NK-92 treated with Interleukin-12 subunit alpha and Interleukin-12 subunit beta, amount 100 ng/mL, for 24 hours (cell line): ENCODE measurements around the gene HOXB6.

Experiments used
- DNase-seq: peaks from one replicate; lab custom pipeline; 2025; lab: John Stamatoyannopoulos, UW

Gene HOXB6

GRCh38 chr17:48634493-48635208 lies 29.9 kb upstream of the HOXB6 start:
- DNase-seq = no peak

- no peak for DNase-seq
Observed at GRCh38 chr17:48633266-48633677, 28.5 kb upstream of the HOXB6 start.

- DNase-seq = no peak
Observed at GRCh38 chr17:48632579-48633265, 27.9 kb upstream of the HOXB6 start.

GRCh38 chr17:48631693-48632578 lies 27.1 kb upstream of the HOXB6 start:
- DNase-seq = no peak

- DNase-seq = no peak
Observed at GRCh38 chr17:48630925-48631692, 26.3 kb upstream of the HOXB6 start.

- no peak for DNase-seq
Observed at GRCh38 chr17:48630009-48630924, 25.5 kb upstream of the HOXB6 start.

GRCh38 chr17:48629411-48629759 lies 24.6 kb upstream of the HOXB6 start:
- DNase-seq = no peak

- DNase-seq = no peak
Observed at GRCh38 chr17:48628649-48629410, 24.0 kb upstream of the HOXB6 start.

GRCh38 chr17:48627623-48628521 lies 23.1 kb upstream of the HOXB6 start:
- DNase-seq = no peak

- DNase-seq = no peak
Observed at GRCh38 chr17:48627118-48627597, 22.4 kb upstream of the HOXB6 start.

GRCh38 chr17:48626245-48627117 lies 21.7 kb upstream of the HOXB6 start, which contains the start of gene HOXB9:
HOXB9 (minus strand) TSS chr17:48626358; CDS start chr17:48626269, 89 bp downstream.
- no peak for DNase-seq

- DNase-seq = no peak
Observed at GRCh38 chr17:48625495-48626244, 20.9 kb upstream of the HOXB6 start.

GRCh38 chr17:48624544-48625494 lies 20.0 kb upstream of the HOXB6 start:
- no peak for DNase-seq

- DNase-seq = no peak
Observed at GRCh38 chr17:48624118-48624517, 19.3 kb upstream of the HOXB6 start.

GRCh38 chr17:48623583-48623982 lies 18.8 kb upstream of the HOXB6 start:
- DNase-seq = no peak

GRCh38 chr17:48622857-48623256 lies 18.1 kb upstream of the HOXB6 start:
- DNase-seq = no peak
